Osteocyte (in vitro differentiated cells): Measurements from ENCODE around the gene IFT122. TPM values are rescaled to one million over a fixed set of nuclear protein-coding genes. Genes with fewer than 3 reads are reported as not detected.
"Not testable (repeated sequence)": the region's sequence is repeated elsewhere in the genome, so short reads cannot be mapped to it uniquely, and the experiment has no call there.

Experiments used
- DNase-seq: peaks from one replicate; pipeline ENCODE4 v3.0.0; 2021; ENCODE audit warnings: mixed read lengths; ENCODE audit not compliant: unreplicated experiment; ENCODE audit errors: extremely low spot score
- H3K27ac Mint-ChIP-seq: one replicate; pipeline ENCODE4 v1.8.0; 2021; ENCODE audit warnings: mild to moderate bottlenecking, mixed read lengths; ENCODE audit not compliant: unreplicated experiment
- H3K27me3 Mint-ChIP-seq: one replicate; pipeline ENCODE4 v1.8.0; 2021; ENCODE audit warnings: mixed read lengths; ENCODE audit not compliant: unreplicated experiment
- H3K36me3 Mint-ChIP-seq: one replicate; pipeline ENCODE4 v1.8.0; 2021; ENCODE audit warnings: mixed read lengths; ENCODE audit not compliant: unreplicated experiment
- H3K4me1 Mint-ChIP-seq: one replicate; pipeline ENCODE4 v1.8.0; 2021; ENCODE audit warnings: mixed read lengths; ENCODE audit not compliant: unreplicated experiment
- H3K4me3 Mint-ChIP-seq: one replicate; pipeline ENCODE4 v1.8.0; 2021; ENCODE audit warnings: mild to moderate bottlenecking, moderate library complexity, mixed read lengths; ENCODE audit not compliant: unreplicated experiment
- H3K9me3 Mint-ChIP-seq: one replicate; pipeline ENCODE4 v1.8.0; 2021; ENCODE audit warnings: mixed read lengths; ENCODE audit not compliant: unreplicated experiment
- total RNA-seq: library from RNA; stranded (reverse); gene quantifications from 2 replicates; pipeline ENCODE4 v1.2.1, GENCODE V29; 2021
- TF ChIP-seq, protein P1 (sequence below): fragments of 200-600 bp; sonication (generic); IDR thresholded peaks from 2 replicates; pipeline ENCODE4 v1.5.0; 2021; ENCODE audit warnings: antibody characterized with exemption, mild to moderate bottlenecking, moderate library complexity

The IFT122 gene
- total RNA-seq, 1 donor from 2014 or later: 25.9 TPM

DNA sequence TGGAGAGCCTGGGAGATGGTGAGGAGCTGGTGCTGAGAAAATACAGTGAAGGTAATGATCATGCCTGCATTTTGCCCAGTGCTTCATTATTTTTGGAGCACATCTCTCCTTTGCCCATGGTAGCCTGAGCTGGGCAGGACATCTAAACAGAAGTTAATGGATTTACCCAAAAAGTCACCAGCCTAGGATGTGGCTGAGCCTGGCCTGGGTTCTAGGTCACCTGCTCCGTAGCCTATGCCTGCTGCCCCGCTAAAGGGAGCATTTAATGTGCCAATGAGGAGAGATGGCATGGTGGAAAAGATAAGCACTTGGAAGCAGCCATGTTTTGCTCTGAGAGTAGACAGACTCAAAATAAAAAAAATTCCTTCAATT lies 46.6 kb downstream of the IFT122 start:
- Mint-ChIP-seq H3K9me3 (no peaks in the 10 kb centered on the region), H3K4me3 (no peak overlapping the region), H3K27me3 (no peaks in the 10 kb centered on the region), H3K27ac (peak overlapping the region; percentile 67), H3K36me3 (peaks cover 14% of the 10 kb centered on the region), H3K4me1 (peaks cover 29% of the 10 kb centered on the region)
- no peak for DNase-seq
- TF ChIP-seq, protein P1, sequence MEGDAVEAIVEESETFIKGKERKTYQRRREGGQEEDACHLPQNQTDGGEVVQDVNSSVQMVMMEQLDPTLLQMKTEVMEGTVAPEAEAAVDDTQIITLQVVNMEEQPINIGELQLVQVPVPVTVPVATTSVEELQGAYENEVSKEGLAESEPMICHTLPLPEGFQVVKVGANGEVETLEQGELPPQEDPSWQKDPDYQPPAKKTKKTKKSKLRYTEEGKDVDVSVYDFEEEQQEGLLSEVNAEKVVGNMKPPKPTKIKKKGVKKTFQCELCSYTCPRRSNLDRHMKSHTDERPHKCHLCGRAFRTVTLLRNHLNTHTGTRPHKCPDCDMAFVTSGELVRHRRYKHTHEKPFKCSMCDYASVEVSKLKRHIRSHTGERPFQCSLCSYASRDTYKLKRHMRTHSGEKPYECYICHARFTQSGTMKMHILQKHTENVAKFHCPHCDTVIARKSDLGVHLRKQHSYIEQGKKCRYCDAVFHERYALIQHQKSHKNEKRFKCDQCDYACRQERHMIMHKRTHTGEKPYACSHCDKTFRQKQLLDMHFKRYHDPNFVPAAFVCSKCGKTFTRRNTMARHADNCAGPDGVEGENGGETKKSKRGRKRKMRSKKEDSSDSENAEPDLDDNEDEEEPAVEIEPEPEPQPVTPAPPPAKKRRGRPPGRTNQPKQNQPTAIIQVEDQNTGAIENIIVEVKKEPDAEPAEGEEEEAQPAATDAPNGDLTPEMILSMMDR: no peak

DNA sequence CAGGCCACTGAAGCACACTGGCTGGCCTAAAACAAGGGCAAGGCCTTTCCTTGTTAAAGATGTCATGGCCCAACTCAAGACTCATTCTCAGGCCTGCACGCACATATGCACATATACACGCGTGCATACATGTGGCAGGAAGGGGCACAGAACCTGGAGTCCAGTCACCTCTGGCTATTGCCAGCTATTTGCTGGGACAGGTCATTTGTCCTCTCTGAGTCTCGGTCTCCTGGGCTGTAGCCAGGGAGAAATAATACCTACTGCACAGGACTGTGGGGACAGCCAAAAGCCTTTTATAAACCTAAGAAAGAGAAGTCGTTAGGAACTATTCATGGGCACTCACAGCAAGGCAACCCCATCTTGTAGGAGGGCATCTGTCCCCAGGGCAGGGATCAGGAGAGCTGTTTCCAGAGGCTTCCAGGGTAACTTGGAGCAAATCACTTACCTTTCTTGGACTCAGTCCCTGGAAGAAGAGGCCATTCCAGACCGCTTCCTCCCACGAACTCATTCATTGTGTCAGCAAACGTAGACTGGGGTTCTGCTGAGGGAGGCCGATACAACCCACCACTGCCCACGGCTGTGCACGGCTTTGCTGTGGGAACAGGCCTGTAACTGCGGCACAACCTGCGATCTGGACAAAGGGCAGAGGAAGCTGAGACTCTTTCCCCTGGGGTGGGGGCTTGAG lies 47.3 kb downstream of the IFT122 start:
- peaks cover 14% of the 10 kb centered on the region for H3K36me3 Mint-ChIP-seq
- no peak overlapping the region for H3K27ac Mint-ChIP-seq
- no peak for DNase-seq
- TF ChIP-seq, protein P1: no peak
- H3K27me3 Mint-ChIP-seq: no peaks in the 10 kb centered on the region
- H3K4me3 Mint-ChIP-seq: no peak overlapping the region
- H3K9me3 Mint-ChIP-seq: no peaks in the 10 kb centered on the region
- H3K4me1 Mint-ChIP-seq: peaks cover 29% of the 10 kb centered on the region

DNA sequence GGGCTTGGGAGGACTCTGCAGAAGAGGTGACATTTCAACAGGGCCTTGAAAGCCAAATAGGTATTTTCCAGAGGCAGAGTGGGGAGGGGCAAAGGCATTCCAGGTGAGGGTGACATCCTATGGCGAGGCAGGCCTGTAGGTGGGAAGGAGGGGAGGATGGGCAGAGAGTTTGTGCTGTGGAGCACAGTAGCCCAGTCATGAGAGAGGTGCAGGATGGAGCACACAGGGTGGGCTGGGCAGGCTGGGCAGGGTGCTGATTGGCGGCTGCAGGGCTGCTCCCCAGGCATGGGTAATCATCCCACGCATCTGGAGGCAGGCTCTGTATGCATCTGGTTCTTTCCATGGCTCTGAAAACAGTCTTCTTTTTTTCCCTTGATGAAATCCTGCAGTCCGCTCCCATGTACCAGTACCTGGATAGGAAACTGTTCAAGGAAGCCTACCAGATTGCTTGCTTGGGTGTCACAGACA lies 47.9 kb downstream of the IFT122 start:
- not testable (repeated sequence) for H3K27me3 Mint-ChIP-seq, H3K4me3 Mint-ChIP-seq, H3K27ac Mint-ChIP-seq, H3K9me3 Mint-ChIP-seq, DNase-seq
- H3K4me1 Mint-ChIP-seq: peaks cover 29% of the 10 kb centered on the region
- peaks cover 14% of the 10 kb centered on the region for H3K36me3 Mint-ChIP-seq

DNA sequence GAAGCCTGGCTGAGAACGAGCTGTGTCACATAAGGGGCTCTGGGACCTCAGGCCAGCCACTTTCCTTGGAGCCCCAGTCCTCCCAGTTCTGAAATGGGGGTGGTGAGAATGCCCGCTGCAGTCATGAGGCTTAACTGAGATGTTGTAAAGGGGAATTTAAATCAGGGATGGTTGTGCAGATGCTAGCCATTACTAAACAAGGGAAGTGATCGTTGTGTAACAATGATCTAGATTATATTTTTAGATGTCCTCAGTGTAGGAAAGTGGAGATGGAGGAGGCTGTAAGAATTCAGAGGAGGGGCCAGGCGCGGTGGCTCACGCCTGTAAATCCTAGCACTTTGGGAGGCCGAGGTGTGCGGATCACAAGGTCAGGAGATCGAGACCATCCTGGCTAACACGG lies 49.2 kb downstream of the IFT122 start:
- peaks cover 13% of the 10 kb centered on the region for H3K36me3 Mint-ChIP-seq
- H3K27ac Mint-ChIP-seq, H3K27me3 Mint-ChIP-seq, H3K4me3 Mint-ChIP-seq, DNase-seq, H3K9me3 Mint-ChIP-seq: not testable (repeated sequence)
- H3K4me1 Mint-ChIP-seq: peaks cover 32% of the 10 kb centered on the region

DNA sequence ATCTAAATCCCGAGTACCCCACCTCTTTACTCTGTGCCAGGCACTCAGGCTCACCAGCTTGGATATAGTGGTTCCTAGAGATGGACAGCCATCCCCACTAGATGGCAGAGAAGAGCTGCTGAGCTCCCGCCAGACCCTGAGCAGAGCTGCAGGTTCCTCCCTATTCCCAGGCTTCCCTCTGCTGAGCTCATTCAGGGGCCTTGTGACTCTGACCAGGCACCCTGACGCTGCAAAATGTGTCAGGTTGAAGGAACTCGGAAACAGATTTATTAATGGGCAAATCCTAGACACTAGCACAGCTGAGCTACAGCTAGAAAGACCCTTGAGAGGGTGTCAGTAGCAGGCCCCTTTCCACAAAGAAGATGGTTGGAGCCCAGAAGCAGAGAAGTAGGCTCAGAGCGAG lies 50.2 kb downstream of the IFT122 start:
- peaks cover 10% of the 10 kb centered on the region for H3K36me3 Mint-ChIP-seq
- no peaks in the 10 kb centered on the region for H3K27me3 Mint-ChIP-seq
- no peaks in the 10 kb centered on the region for H3K9me3 Mint-ChIP-seq
- TF ChIP-seq, protein P1: peak; percentile 95
- peaks cover 41% of the 10 kb centered on the region for H3K4me1 Mint-ChIP-seq
- no peak overlapping the region for H3K4me3 Mint-ChIP-seq
- H3K27ac Mint-ChIP-seq: peak overlapping the region; percentile 83
- DNase-seq: peak; percentile 93

DNA sequence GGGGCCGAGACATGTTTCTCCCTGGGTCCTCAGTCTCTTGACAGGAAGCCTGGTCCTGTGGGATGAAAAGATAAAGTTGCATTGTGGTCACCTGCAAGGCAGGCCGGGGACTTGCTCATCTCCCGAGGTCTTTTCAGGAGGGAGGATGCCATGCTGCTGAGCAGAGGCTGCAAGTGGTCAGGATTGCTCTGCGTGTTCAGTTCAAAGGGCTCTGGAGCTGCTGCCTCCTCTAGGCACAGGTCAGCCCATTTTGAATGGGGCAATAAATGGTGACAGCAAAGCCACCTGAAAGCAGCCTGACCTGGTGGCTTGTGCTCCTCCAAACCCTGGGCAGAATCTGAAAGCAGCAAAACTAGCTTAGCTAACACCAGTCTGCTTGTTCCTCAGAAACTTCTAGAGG lies 51.1 kb downstream of the IFT122 start:
- peaks cover 37% of the 10 kb centered on the region for H3K4me1 Mint-ChIP-seq
- H3K9me3 Mint-ChIP-seq, DNase-seq, H3K27me3 Mint-ChIP-seq, H3K4me3 Mint-ChIP-seq: not testable (repeated sequence)
- H3K36me3 Mint-ChIP-seq: peaks cover 10% of the 10 kb centered on the region
- H3K27ac Mint-ChIP-seq: peak overlapping the region; percentile 83
